Measurements from ENCODE around the gene LSM14B. TPM values are rescaled to one million over a fixed set of nuclear protein-coding genes. Genes with fewer than 3 reads are reported as not detected.
"Not testable (repeated sequence)": the region's sequence is repeated elsewhere in the genome, so short reads cannot be mapped to it uniquely, and the experiment has no call there.

The LSM14B gene
- total RNA-seq, 1 donor from 2014 or later: 27.6 TPM

GRCh38 chr20:62147528-62147927 lies 25.3 kb downstream of the LSM14B start:
- H3K27me3 ChIP-seq: no peaks in the 10 kb centered on the region
- no peak for TF ChIP-seq CTCF (IDR thresholded peaks at IDR 0.05)
- H3K9me3 ChIP-seq: no peaks in the 10 kb centered on the region
- no peaks in the 10 kb centered on the region for H3K36me3 ChIP-seq
- no peak overlapping the region for H3K4me3 ChIP-seq
- intact Hi-C loops (cut with DNase I): loop anchor here (10.0 kb wide), 1 partner anchor 227 kb away; no protein-coding TSS in a partner anchor
- no peak overlapping the region for H3K27ac ChIP-seq
- no peak for DNase-seq (ENCODE audit: low spot score in 2 of 2)
- peaks cover 0 to 12% of the 10 kb centered on the region in 2 donors for H3K4me1 ChIP-seq

- H3K36me3 ChIP-seq; H3K27ac ChIP-seq; H3K27me3 ChIP-seq; H3K9me3 ChIP-seq; DNase-seq (ENCODE audit: low spot score in 2 of 2); H3K4me3 ChIP-seq: not testable (repeated sequence)
- peaks cover 0 to 12% of the 10 kb centered on the region in 2 donors for H3K4me1 ChIP-seq
- intact Hi-C loops (cut with DNase I): loop anchor here (10.0 kb wide), 1 partner anchor 226 kb away; no protein-coding TSS in a partner anchor
These were observed 26.1 kb downstream of the LSM14B start for GRCh38 chr20:62148383-62148782.

- Histone ChIP-seq H3K4me3 (no peak overlapping the region), H3K36me3 (no peaks in the 10 kb centered on the region), H3K4me1 (peaks cover 0 to 12% of the 10 kb centered on the region in 2 donors), H3K27ac (no peak overlapping the region), H3K27me3 (no peaks in the 10 kb centered on the region), H3K9me3 (no peaks in the 10 kb centered on the region)
- intact Hi-C loops (cut with DNase I): loop anchor here (10.0 kb wide), 1 partner anchor 226 kb away; no protein-coding TSS in a partner anchor
- no peak for DNase-seq (ENCODE audit: low spot score in 2 of 2)
- TF ChIP-seq CTCF (IDR thresholded peaks at IDR 0.05): no peak
These were observed 26.6 kb downstream of the LSM14B start for GRCh38 chr20:62148908-62149314.

GRCh38 chr20:62149532-62150309 lies 27.4 kb downstream of the LSM14B start:
- Histone ChIP-seq H3K27ac (no peak overlapping the region), H3K9me3 (no peaks in the 10 kb centered on the region), H3K4me3 (no peak overlapping the region), H3K4me1 (peaks cover 0 to 10% of the 10 kb centered on the region in 2 donors), H3K36me3 (peaks cover 0 to 4% of the 10 kb centered on the region in 2 donors), H3K27me3 (no peaks in the 10 kb centered on the region)
- TF ChIP-seq CTCF (IDR thresholded peaks at IDR 0.05): no peak
- DNase-seq (ENCODE audit: low spot score in 2 of 2): no peak
- intact Hi-C loops (cut with DNase I): loop anchor here (10.0 kb wide), 1 partner anchor 225 kb away; no protein-coding TSS in a partner anchor

GRCh38 chr20:62150310-62150575 lies 28.0 kb downstream of the LSM14B start:
- Histone ChIP-seq H3K9me3 (no peaks in the 10 kb centered on the region), H3K4me3 (no peak overlapping the region), H3K27ac (no peak overlapping the region), H3K4me1 (peaks cover 0 to 5% of the 10 kb centered on the region in 2 donors), H3K27me3 (no peaks in the 10 kb centered on the region), H3K36me3 (peaks cover 0 to 4% of the 10 kb centered on the region in 2 donors)
- intact Hi-C loops (cut with DNase I): no loop called here
- TF ChIP-seq CTCF (IDR thresholded peaks at IDR 0.05): no peak
- no peak for DNase-seq (ENCODE audit: low spot score in 2 of 2)

- intact Hi-C loops (cut with DNase I): no loop called here
- Histone ChIP-seq H3K4me3 (no peak overlapping the region), H3K9me3 (no peaks in the 10 kb centered on the region), H3K27ac (no peak overlapping the region), H3K27me3 (no peaks in the 10 kb centered on the region), H3K36me3 (peaks cover 3 to 4% of the 10 kb centered on the region in 2 donors), H3K4me1 (no peaks in the 10 kb centered on the region)
- DNase-seq (ENCODE audit: low spot score in 2 of 2): no peak
- no peak for TF ChIP-seq CTCF (IDR thresholded peaks at IDR 0.05)
These were observed 28.9 kb downstream of the LSM14B start for GRCh38 chr20:62151225-62151624.
